WTC11 (cell line): ENCODE results near the gene RPL10A.

ENCODE experiments used
- CREB1 ChIP-seq: sonication (generic); formaldehyde crosslinking; IDR thresholded peaks from 2 replicates; pipeline ENCODE4 v1.8.0; 2023; ENCODE audit warnings: mild to moderate bottlenecking, missing genetic modification reagents
- FOXP1 ChIP-seq: sonication (generic); formaldehyde crosslinking; IDR thresholded peaks from 2 replicates; pipeline ENCODE4 v1.8.0; 2022; ENCODE audit warnings: missing genetic modification reagents, mild to moderate bottlenecking, moderate library complexity, borderline replicate concordance
- GABPB1 ChIP-seq: sonication (generic); formaldehyde crosslinking; IDR thresholded peaks from 2 replicates; pipeline ENCODE4 v1.8.1; 2023; ENCODE audit warnings: mild to moderate bottlenecking, missing genetic modification reagents
- NR1H2 ChIP-seq: sonication (generic); formaldehyde crosslinking; IDR thresholded peaks from 2 replicates; pipeline ENCODE4 v1.9.0; 2021; ENCODE audit warnings: mild to moderate bottlenecking, moderate library complexity, missing genetic modification reagents
- SMAD3 ChIP-seq: sonication (generic); formaldehyde crosslinking; IDR thresholded peaks from 2 replicates; pipeline ENCODE4 v1.8.0; 2022; ENCODE audit warnings: missing genetic modification reagents, mild to moderate bottlenecking, borderline replicate concordance
- SMAD4 ChIP-seq: sonication (generic); formaldehyde crosslinking; IDR thresholded peaks from 2 replicates; pipeline ENCODE4 v1.8.0; 2022; ENCODE audit warnings: mild to moderate bottlenecking, missing genetic modification reagents
- SP1 ChIP-seq: sonication (generic); formaldehyde crosslinking; conservative IDR thresholded peaks from 2 replicates; pipeline ENCODE4 v1.8.1; 2022; ENCODE audit warnings: missing genetic modification reagents
- ZNF423 ChIP-seq: fragments of 250-450 bp; sonication (Bioruptor Pico); IDR thresholded peaks from 2 replicates; pipeline ENCODE4 v2.1.2; 2022; ENCODE audit warnings: mild to moderate bottlenecking, moderate library complexity
- TF ChIP-seq, protein P1 (sequence below): fragments of 200-600 bp; IDR thresholded peaks from 2 replicates; pipeline ENCODE4 v1.8.0; 2022; ENCODE audit warnings: antibody characterized with exemption
- TF ChIP-seq, protein P2 (sequence below): sonication (generic); formaldehyde crosslinking; conservative IDR thresholded peaks from 2 replicates; pipeline ENCODE4 v1.8.1; 2023; ENCODE audit warnings: mild to moderate bottlenecking, low read depth, missing genetic modification reagents, moderate library complexity
- TF ChIP-seq, protein P3 (sequence below): sonication (generic); formaldehyde crosslinking; IDR thresholded peaks from 2 replicates; pipeline ENCODE4 v1.8.1; 2022; ENCODE audit warnings: low read depth, mild to moderate bottlenecking, moderate library complexity, missing genetic modification reagents, borderline replicate concordance
- TF ChIP-seq, protein P4 (sequence below): sonication (generic); formaldehyde crosslinking; conservative IDR thresholded peaks from 2 replicates; pipeline ENCODE4 v1.8.1; 2022; ENCODE audit warnings: mild to moderate bottlenecking, missing genetic modification reagents
- TF ChIP-seq, protein P5 (sequence below): sonication (generic); formaldehyde crosslinking; IDR thresholded peaks from 2 replicates; pipeline ENCODE4 v1.8.0; 2022; ENCODE audit warnings: mild to moderate bottlenecking, missing genetic modification reagents
- TF ChIP-seq, protein P6 (sequence below): sonication (generic); formaldehyde crosslinking; IDR thresholded peaks from 2 replicates; pipeline ENCODE4 v1.8.1; 2023; ENCODE audit warnings: mild to moderate bottlenecking, missing genetic modification reagents, moderate library complexity

DNA sequence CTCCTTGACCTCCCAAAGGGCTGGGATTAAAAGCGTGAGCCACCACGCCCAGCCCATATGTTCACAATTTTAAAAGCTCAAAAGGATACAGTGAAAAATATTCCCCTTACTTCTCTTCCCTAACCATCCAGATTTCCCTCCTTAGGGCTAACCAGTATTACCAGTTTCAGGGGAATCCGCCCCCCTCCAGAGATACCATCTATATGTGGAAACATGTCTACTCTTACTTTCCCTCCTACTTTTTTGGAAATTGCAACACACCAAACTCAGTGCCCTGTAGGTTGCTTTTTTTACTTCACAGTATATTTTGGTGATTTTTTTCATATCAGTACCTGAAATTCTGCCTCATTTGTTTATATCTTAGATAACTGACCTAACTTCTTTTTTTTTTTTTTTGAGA is 6.9 kb upstream of the RPL10A start:
- no peak for TF ChIP-seq GABPB1 (CRISPR knock-in tag)
- TF ChIP-seq, protein P1, sequence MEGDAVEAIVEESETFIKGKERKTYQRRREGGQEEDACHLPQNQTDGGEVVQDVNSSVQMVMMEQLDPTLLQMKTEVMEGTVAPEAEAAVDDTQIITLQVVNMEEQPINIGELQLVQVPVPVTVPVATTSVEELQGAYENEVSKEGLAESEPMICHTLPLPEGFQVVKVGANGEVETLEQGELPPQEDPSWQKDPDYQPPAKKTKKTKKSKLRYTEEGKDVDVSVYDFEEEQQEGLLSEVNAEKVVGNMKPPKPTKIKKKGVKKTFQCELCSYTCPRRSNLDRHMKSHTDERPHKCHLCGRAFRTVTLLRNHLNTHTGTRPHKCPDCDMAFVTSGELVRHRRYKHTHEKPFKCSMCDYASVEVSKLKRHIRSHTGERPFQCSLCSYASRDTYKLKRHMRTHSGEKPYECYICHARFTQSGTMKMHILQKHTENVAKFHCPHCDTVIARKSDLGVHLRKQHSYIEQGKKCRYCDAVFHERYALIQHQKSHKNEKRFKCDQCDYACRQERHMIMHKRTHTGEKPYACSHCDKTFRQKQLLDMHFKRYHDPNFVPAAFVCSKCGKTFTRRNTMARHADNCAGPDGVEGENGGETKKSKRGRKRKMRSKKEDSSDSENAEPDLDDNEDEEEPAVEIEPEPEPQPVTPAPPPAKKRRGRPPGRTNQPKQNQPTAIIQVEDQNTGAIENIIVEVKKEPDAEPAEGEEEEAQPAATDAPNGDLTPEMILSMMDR = no peak
- no peak for TF ChIP-seq ZNF423 (CRISPR knock-in tag)
- TF ChIP-seq, protein P2, sequence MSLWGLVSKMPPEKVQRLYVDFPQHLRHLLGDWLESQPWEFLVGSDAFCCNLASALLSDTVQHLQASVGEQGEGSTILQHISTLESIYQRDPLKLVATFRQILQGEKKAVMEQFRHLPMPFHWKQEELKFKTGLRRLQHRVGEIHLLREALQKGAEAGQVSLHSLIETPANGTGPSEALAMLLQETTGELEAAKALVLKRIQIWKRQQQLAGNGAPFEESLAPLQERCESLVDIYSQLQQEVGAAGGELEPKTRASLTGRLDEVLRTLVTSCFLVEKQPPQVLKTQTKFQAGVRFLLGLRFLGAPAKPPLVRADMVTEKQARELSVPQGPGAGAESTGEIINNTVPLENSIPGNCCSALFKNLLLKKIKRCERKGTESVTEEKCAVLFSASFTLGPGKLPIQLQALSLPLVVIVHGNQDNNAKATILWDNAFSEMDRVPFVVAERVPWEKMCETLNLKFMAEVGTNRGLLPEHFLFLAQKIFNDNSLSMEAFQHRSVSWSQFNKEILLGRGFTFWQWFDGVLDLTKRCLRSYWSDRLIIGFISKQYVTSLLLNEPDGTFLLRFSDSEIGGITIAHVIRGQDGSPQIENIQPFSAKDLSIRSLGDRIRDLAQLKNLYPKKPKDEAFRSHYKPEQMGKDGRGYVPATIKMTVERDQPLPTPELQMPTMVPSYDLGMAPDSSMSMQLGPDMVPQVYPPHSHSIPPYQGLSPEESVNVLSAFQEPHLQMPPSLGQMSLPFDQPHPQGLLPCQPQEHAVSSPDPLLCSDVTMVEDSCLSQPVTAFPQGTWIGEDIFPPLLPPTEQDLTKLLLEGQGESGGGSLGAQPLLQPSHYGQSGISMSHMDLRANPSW (CRISPR knock-in tag) = no peak
- TF ChIP-seq, protein P3, sequence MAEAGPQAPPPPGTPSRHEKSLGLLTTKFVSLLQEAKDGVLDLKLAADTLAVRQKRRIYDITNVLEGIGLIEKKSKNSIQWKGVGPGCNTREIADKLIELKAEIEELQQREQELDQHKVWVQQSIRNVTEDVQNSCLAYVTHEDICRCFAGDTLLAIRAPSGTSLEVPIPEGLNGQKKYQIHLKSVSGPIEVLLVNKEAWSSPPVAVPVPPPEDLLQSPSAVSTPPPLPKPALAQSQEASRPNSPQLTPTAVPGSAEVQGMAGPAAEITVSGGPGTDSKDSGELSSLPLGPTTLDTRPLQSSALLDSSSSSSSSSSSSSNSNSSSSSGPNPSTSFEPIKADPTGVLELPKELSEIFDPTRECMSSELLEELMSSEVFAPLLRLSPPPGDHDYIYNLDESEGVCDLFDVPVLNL (CRISPR knock-in tag) = no peak
- TF ChIP-seq, protein P4, sequence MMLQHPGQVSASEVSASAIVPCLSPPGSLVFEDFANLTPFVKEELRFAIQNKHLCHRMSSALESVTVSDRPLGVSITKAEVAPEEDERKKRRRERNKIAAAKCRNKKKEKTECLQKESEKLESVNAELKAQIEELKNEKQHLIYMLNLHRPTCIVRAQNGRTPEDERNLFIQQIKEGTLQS (CRISPR knock-in tag) = no peak
- no peak for TF ChIP-seq FOXP1
- TF ChIP-seq, protein P5, sequence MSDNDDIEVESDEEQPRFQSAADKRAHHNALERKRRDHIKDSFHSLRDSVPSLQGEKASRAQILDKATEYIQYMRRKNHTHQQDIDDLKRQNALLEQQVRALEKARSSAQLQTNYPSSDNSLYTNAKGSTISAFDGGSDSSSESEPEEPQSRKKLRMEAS (CRISPR knock-in tag) = no peak
- TF ChIP-seq SMAD3 (CRISPR knock-in tag) = no peak
- TF ChIP-seq SMAD4 (CRISPR knock-in tag) = no peak
- TF ChIP-seq, protein P6, sequence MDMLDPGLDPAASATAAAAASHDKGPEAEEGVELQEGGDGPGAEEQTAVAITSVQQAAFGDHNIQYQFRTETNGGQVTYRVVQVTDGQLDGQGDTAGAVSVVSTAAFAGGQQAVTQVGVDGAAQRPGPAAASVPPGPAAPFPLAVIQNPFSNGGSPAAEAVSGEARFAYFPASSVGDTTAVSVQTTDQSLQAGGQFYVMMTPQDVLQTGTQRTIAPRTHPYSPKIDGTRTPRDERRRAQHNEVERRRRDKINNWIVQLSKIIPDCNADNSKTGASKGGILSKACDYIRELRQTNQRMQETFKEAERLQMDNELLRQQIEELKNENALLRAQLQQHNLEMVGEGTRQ (CRISPR knock-in tag) = no peak
- TF ChIP-seq NR1H2 (CRISPR knock-in tag) = no peak
- TF ChIP-seq SP1 (CRISPR knock-in tag) = no peak
- no peak for TF ChIP-seq CREB1 (CRISPR knock-in tag)
